ENCODE data around the gene WDSUB1. TPM values are rescaled to one million over a fixed set of nuclear protein-coding genes. Genes with fewer than 3 reads are reported as not detected.

WDSUB1 gene
- total and polyA plus RNA-seq, 8 donors = 3.5 to 8.2 (median 5.6) TPM

DNA sequence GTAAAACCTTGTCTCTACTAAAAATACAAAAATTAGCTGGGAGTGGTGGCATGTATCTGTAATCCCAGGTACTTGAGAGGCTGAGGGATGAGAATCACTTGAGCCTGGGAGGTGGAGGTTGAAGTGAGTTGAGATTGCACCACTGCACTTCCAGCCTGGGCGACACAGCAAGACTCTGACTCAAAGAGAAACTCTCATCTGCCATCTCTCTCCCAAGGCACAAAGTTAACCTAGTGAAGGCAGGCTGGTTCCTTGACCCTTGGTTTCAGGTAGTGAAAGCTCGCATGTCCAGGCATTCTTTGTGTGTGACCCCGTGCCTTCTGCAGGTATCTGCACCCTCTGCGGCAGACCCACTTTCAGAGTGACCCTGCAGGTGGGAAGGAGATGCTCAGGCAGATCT, 100.0 kb downstream of the WDSUB1 start:
- WGBS, 2 donors = 90 to 96% methylated on average over 4 of the region's 4 CpGs
- Histone ChIP-seq H3K4me1 (no peaks in the 10 kb centered on the region), H3K4me3 (no peak overlapping the region), H3K27ac (no peak overlapping the region), H3K36me3 (peaks cover 0 to 9% (median 0%) of the 10 kb centered on the region in 3 donors), H3K27me3 (no peaks in the 10 kb centered on the region), H3K9me3 (no peaks in the 10 kb centered on the region)
- DNase-seq (no peak), FAIRE-seq (no peak), ATAC-seq (no peak)
- TF ChIP-seq, protein P1, sequence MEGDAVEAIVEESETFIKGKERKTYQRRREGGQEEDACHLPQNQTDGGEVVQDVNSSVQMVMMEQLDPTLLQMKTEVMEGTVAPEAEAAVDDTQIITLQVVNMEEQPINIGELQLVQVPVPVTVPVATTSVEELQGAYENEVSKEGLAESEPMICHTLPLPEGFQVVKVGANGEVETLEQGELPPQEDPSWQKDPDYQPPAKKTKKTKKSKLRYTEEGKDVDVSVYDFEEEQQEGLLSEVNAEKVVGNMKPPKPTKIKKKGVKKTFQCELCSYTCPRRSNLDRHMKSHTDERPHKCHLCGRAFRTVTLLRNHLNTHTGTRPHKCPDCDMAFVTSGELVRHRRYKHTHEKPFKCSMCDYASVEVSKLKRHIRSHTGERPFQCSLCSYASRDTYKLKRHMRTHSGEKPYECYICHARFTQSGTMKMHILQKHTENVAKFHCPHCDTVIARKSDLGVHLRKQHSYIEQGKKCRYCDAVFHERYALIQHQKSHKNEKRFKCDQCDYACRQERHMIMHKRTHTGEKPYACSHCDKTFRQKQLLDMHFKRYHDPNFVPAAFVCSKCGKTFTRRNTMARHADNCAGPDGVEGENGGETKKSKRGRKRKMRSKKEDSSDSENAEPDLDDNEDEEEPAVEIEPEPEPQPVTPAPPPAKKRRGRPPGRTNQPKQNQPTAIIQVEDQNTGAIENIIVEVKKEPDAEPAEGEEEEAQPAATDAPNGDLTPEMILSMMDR (IDR thresholded peaks at IDR 0.05) = no peak
- intact Hi-C loops (cut with DNase I) = no loop called here

Small RNA genes within 50 kb of the gene (microRNA-seq; reads per million reads assigned to microRNA genes)
- 0 reads per million in 2 donors for gene MIR6888

Measured in pancreas (tissue), 10 donors.